SK-N-SH (cell line): ENCODE measurements around the gene SP6. TPM values are rescaled to one million over a fixed set of nuclear protein-coding genes. Genes with fewer than 3 reads are reported as not detected.

Experiments
- CTCF ChIA-PET: fragments of 300-600, 350-600 bp; formaldehyde crosslinking; extraction: SDS; loops from one replicate; lab custom pipeline; 2021; lab: Yijun Ruan, JAX
- POLR2A ChIA-PET: fragments of 350-600 bp; sonication (Branson Sonifier 250); formaldehyde crosslinking; extraction: SDS; loops from one replicate; lab custom pipeline; 2020; ENCODE audit warnings: antibody characterized with exemption, inconsistent platforms; lab: Yijun Ruan, JAX
- DNase-seq: peaks from one replicate; pipeline ENCODE4 v3.0.0; 2012
- H2AFZ ChIP-seq: fragments of 200-600 bp; sonication (generic); 2 replicates; pipeline ENCODE4 v1.8.1; 2016; ENCODE audit warnings: antibody characterized with exemption, mild to moderate bottlenecking, low read depth
- H3F3A ChIP-seq: fragments of 200-600 bp; sonication (generic); replicated peaks from 2 replicates; pipeline ENCODE3; 2016; ENCODE audit warnings: antibody characterized with exemption, mild to moderate bottlenecking; ENCODE audit not compliant: insufficient read depth
- H3K27ac ChIP-seq, 2 experiments: fragments of 200-500 bp in 1 of 2; fragments of 200-600 bp in 1 of 2; sonication (Bioruptor generic) in 1 of 2; sonication (generic), shearing (Covaris generic) in 1 of 2; 2 replicates each; pipeline versions ENCODE4 v1.5.1 to v1.6.1; 2014 to 2016; ENCODE audit warnings: low read depth in 2 of 2, inconsistent platforms in 1 of 2, low read length in 1 of 2, mild to moderate bottlenecking in 1 of 2, mixed read lengths in 1 of 2
- H3K27me3 ChIP-seq: fragments of 200-600 bp; sonication (generic), shearing (Covaris generic); 2 replicates; pipeline ENCODE4 v1.6.1; 2016; ENCODE audit warnings: mixed run types; ENCODE audit not compliant: insufficient read depth
- H3K36me3 ChIP-seq, 2 experiments: fragments of 200-500 bp in 1 of 2; fragments of 200-600 bp in 1 of 2; sonication (Bioruptor generic) in 1 of 2; sonication (generic) in 1 of 2; replicated peaks in 1 of 2; 2 replicates each; pipeline versions ENCODE3 to v1.5.1; 2014 to 2016; ENCODE audit warnings: low read length in 1 of 2, mild to moderate bottlenecking in 1 of 2; ENCODE audit not compliant: insufficient read depth in 2 of 2, control insufficient read depth in 1 of 2
- H3K4me1 ChIP-seq, 2 experiments: fragments of 200-500 bp in 1 of 2; fragments of 200-600 bp in 1 of 2; sonication (Bioruptor generic) in 1 of 2; sonication (generic), shearing (Covaris generic) in 1 of 2; 2 replicates each; pipeline versions ENCODE4 v1.5.1 to v1.6.1; 2014 to 2016; ENCODE audit warnings: low read depth in 1 of 2, low read length in 1 of 2, mixed run types in 1 of 2; ENCODE audit not compliant: insufficient read depth in 2 of 2, control insufficient read depth in 1 of 2
- H3K4me2 ChIP-seq: fragments of 200-600 bp; sonication (generic), shearing (Covaris generic); 2 replicates; pipeline ENCODE4 v1.6.1; 2017; ENCODE audit warnings: mixed run types
- H3K4me3 ChIP-seq, 2 experiments: fragments of 200-500 bp in 1 of 2; fragments of 200-600 bp in 1 of 2; sonication (Bioruptor generic) in 1 of 2; sonication (generic), shearing (Covaris generic) in 1 of 2; 2 replicates each; pipeline versions ENCODE4 v1.5.1 to v1.8.1; 2014 to 2016; ENCODE audit warnings: low read depth in 2 of 2, inconsistent platforms in 1 of 2, low read length in 1 of 2, mild to moderate bottlenecking in 1 of 2, mixed read lengths in 1 of 2, moderate library complexity in 1 of 2
- H3K79me2 ChIP-seq: fragments of 200-600 bp; sonication (generic); 2 replicates; pipeline ENCODE4 v1.8.1; 2017; ENCODE audit warnings: mild to moderate bottlenecking; ENCODE audit not compliant: insufficient read depth
- H3K9ac ChIP-seq: fragments of 200-600 bp; sonication (generic); 2 replicates; pipeline ENCODE4 v1.6.1; 2017; ENCODE audit warnings: mixed run types
- H3K9me2 ChIP-seq: fragments of 200-600 bp; sonication (generic); 2 replicates; pipeline ENCODE4 v1.6.1; 2017; ENCODE audit warnings: mixed run types
- H3K9me3 ChIP-seq: fragments of 200-600 bp; sonication (generic); 2 replicates; pipeline ENCODE4 v1.6.1; 2017; ENCODE audit warnings: mixed run types, mild to moderate bottlenecking, moderate library complexity
- H4K20me1 ChIP-seq: fragments of 200-600 bp; sonication (generic); 2 replicates; pipeline ENCODE4 v1.6.1; 2017; ENCODE audit warnings: mild to moderate bottlenecking, mixed run types; ENCODE audit not compliant: insufficient read depth
- CTCF ChIP-seq: fragments of 200-600 bp; sonication (generic); IDR thresholded peaks from 2 replicates; pipeline ENCODE4 v1.6.1; 2017; ENCODE audit warnings: antibody characterized with exemption, mild to moderate bottlenecking, moderate library complexity
- ELF1 ChIP-seq: IDR thresholded peaks from 2 replicates; pipeline ENCODE4 v1.4.0; 2012
- FOXM1 ChIP-seq: IDR thresholded peaks from 2 replicates; pipeline ENCODE4 v1.4.0; 2012; ENCODE audit warnings: low read depth, mild to moderate bottlenecking
- GATA2 ChIP-seq: sonication (generic); formaldehyde crosslinking; IDR thresholded peaks from 2 replicates; pipeline ENCODE4 v1.5.0; 2020; ENCODE audit warnings: mild to moderate bottlenecking, missing genetic modification reagents
- MXI1 ChIP-seq: IDR thresholded peaks from 2 replicates; pipeline ENCODE4 v1.6.1; 2012; ENCODE audit warnings: mild to moderate bottlenecking, low read depth, low read length, improper control_type of control experiment
- NFIC ChIP-seq: IDR thresholded peaks from 2 replicates; pipeline ENCODE4 v1.4.0; 2012; ENCODE audit warnings: borderline replicate concordance
- RAD21 ChIP-seq: IDR thresholded peaks from 2 replicates; pipeline ENCODE4 v1.6.1; 2012; ENCODE audit warnings: mild to moderate bottlenecking, low read length
- RCOR1 ChIP-seq: fragments of 150-350 bp; IDR thresholded peaks from 2 replicates; pipeline ENCODE4 v1.6.1; 2017; ENCODE audit warnings: antibody characterized with exemption, low read length
- REST ChIP-seq: IDR thresholded peaks from 2 replicates; pipeline ENCODE4 v1.6.1; 2012; ENCODE audit warnings: mild to moderate bottlenecking, low read depth, low read length, moderate library complexity
- SMC3 ChIP-seq: IDR thresholded peaks from 2 replicates; pipeline ENCODE4 v1.6.1; 2012; ENCODE audit warnings: low read depth, low read length, improper control_type of control experiment
- TAF1 ChIP-seq: IDR thresholded peaks from 2 replicates; pipeline ENCODE4 v1.6.1; 2012; ENCODE audit warnings: low read depth, mild to moderate bottlenecking, low read length, moderate library complexity, borderline replicate concordance
- WGBS: methylation state at CpG from one replicate; pipeline ENCODE4 v1.1.6; 2017; ENCODE audit warnings: low lambda C conversion rate; 5-methylcytosine and 5-hydroxymethylcytosine counted together
- polyA plus RNA-seq, 3 experiments: library from polyadenylated mRNA; depleted of rRNA; stranded (reverse); fragments of >200 nt; gene quantifications; 2 replicates each; pipeline ENCODE4 v1.2.3, GENCODE V29; 2012

Gene SP6
- polyA plus RNA-seq, 1 of the 3 experiments (the other 2 are of a cell fraction) = 0.03 TPM

- no peak for DNase-seq
- no peaks in the 10 kb centered on the region for H3K79me2 ChIP-seq
- no peaks in the 10 kb centered on the region for H3K36me3 ChIP-seq
- POLR2A ChIA-PET = interaction anchor here (1.1 kb wide), 1 partner anchor 11 kb away, joined by 3 read pairs; no protein-coding TSS in a partner anchor
- no peak overlapping the region for H2AFZ ChIP-seq
- H3K4me2 ChIP-seq = no peak overlapping the region
- CTCF ChIA-PET = interaction anchor here (0.5 to 5.2 kb wide), 29 partner anchors 8 to 536 kb away, joined by 3 to 88 read pairs (median 8); partner anchors contain the start of genes OSBPL7, SCRN2 and TBX21
- no peak overlapping the region for H3K27ac ChIP-seq
- no peak overlapping the region for H3K9ac ChIP-seq
- H3K4me3 ChIP-seq = no peak overlapping the region
- no peaks in the 10 kb centered on the region for H3K4me1 ChIP-seq
- 0 out of 2 replicates have a peak, but pooled peaks cover 14% of the 10 kb centered on the region for H3K27me3 ChIP-seq
- no peaks in the 10 kb centered on the region for H3K9me2 ChIP-seq
- no peak for TF ChIP-seq RCOR1
- no peak for TF ChIP-seq NFIC
- no peak for TF ChIP-seq REST
- TF ChIP-seq TAF1 = no peak
- TF ChIP-seq GATA2 (CRISPR knock-in tag) = no peak
- TF ChIP-seq MXI1 = no peak
- TF ChIP-seq RAD21 = no peak
- TF ChIP-seq ELF1 = no peak
- no peak for TF ChIP-seq SMC3
- H3K9me3 ChIP-seq = no peaks in the 10 kb centered on the region
- WGBS = 41% methylated on average over 4 of the region's 4 CpGs
- H4K20me1 ChIP-seq = no peaks in the 10 kb centered on the region
- no peaks in the 10 kb centered on the region for H3F3A ChIP-seq
Observed at GRCh38 chr17:47801176-47801765, 49.7 kb downstream of the SP6 start.

GRCh38 chr17:47800686-47801085 lies 50.3 kb downstream of the SP6 start:
- peak; percentile 22 for DNase-seq
- no peaks in the 10 kb centered on the region for H3K36me3 ChIP-seq
- no peaks in the 10 kb centered on the region for H3K4me1 ChIP-seq
- no peak overlapping the region for H3K27ac ChIP-seq
- H3F3A ChIP-seq = no peaks in the 10 kb centered on the region
- ChIA-PET CTCF (interaction anchor here (1.3 to 5.2 kb wide), 15 partner anchors 7 to 185 kb away, joined by 3 to 88 read pairs (median 11); partner anchors contain the start of genes SCRN2 and TBX21), POLR2A (no interaction called here)
- no peaks in the 10 kb centered on the region for H3K9me2 ChIP-seq
- H4K20me1 ChIP-seq = no peaks in the 10 kb centered on the region
- H2AFZ ChIP-seq = no peak overlapping the region
- H3K9me3 ChIP-seq = no peaks in the 10 kb centered on the region
- H3K4me2 ChIP-seq = no peak overlapping the region
- 70% methylated on average over 12 of the region's 12 CpGs for WGBS
- H3K79me2 ChIP-seq = no peaks in the 10 kb centered on the region
- H3K27me3 ChIP-seq = peaks cover 19% of the 10 kb centered on the region
- H3K9ac ChIP-seq = no peak overlapping the region
- H3K4me3 ChIP-seq = no peak overlapping the region
- TF ChIP-seq ELF1 = no peak
- no peak for TF ChIP-seq FOXM1
- TF ChIP-seq TAF1 = no peak
- no peak for TF ChIP-seq RAD21
- TF ChIP-seq CTCF = no peak
